IMR-90 (cell line): ENCODE results near the gene PRR22. TPM values are rescaled to one million over a fixed set of nuclear protein-coding genes. Genes with fewer than 3 reads are reported as not detected.

Source experiments
- BHLHE40 ChIP-seq: fragments of 150-350 bp; IDR thresholded peaks from 2 replicates; pipeline ENCODE4 v1.6.1; 2016; ENCODE audit warnings: mild to moderate bottlenecking, low read depth, low read length
- CHD1 ChIP-seq: IDR thresholded peaks from 2 replicates; pipeline ENCODE4 v1.6.1; 2012; ENCODE audit warnings: low read depth, low read length, improper control_type of control experiment
- CTCF ChIP-seq: conservative IDR thresholded peaks from 2 replicates; pipeline ENCODE4 v1.5.1; 2012; ENCODE audit warnings: mild to moderate bottlenecking, low read depth, low read length, improper control_type of control experiment
- POLR2A ChIP-seq: IDR thresholded peaks from 2 replicates; pipeline ENCODE4 v1.6.1; 2012; ENCODE audit warnings: mild to moderate bottlenecking, low read depth, low read length
- polyA plus RNA-seq, 3 experiments: library from polyadenylated mRNA; depleted of rRNA; stranded (reverse); fragments of >200 nt; gene quantifications; 2 replicates each; pipeline ENCODE4 v1.2.3, GENCODE V29; 2012; ENCODE audit warnings: low replicate concordance in 1 of 3
- total RNA-seq: library from RNA; depleted of rRNA; stranded (reverse); fragments of >200 nt; gene quantifications from 2 replicates; pipeline ENCODE4 v1.2.3, GENCODE V29; 2012

PRR22 gene
- total and polyA plus RNA-seq, 2 of the 4 experiments (the other 2 are of a cell fraction): 0.92 TPM; not detected in 1

GRCh38 chr19:5785423-5785822 is 877 bp upstream of the PRR22 start (continued):
- no peak for TF ChIP-seq CTCF
- TF ChIP-seq CHD1: no peak
- no peak for TF ChIP-seq POLR2A
- no peak for TF ChIP-seq BHLHE40
